PC-3 (cell line): Measurements from ENCODE around the gene GPS1.

Source experiments
- EZH2 ChIP-seq: fragments of 300-600 bp; sonication (generic); IDR thresholded peaks from one replicate; pipeline ENCODE4 v1.6.1; 2017; ENCODE audit warnings: antibody characterized with exemption, mild to moderate bottlenecking, low read length; ENCODE audit not compliant: unreplicated experiment
- EZH2phosphoT487 ChIP-seq: fragments of 300-600 bp; sonication (generic); IDR thresholded peaks from 2 replicates; pipeline ENCODE4 v1.6.1; 2018; ENCODE audit warnings: mild to moderate bottlenecking, antibody characterized with exemption, low read length, borderline replicate concordance
- TF ChIP-seq, protein P1 (sequence below): fragments of 300-600 bp; sonication (generic); conservative IDR thresholded peaks from 2 replicates; pipeline ENCODE4 v1.5.1; 2017; ENCODE audit warnings: antibody characterized with exemption, low read depth, mild to moderate bottlenecking, low read length

DNA sequence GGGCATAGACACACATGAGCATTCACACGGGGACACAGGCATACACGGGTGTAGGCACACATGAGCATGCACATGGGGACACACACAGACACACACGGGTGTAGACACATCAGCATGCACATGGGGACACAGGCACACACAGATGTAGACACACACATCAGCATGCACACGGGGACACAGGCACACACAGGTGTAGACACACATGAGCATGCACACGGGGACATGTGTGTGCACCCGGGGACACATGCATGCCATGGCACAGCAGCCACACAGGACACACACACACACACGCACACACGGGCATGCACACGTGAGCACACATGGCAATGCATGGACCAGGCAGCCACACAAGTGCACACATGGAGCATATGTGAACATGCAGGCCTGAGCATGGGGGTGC is 9.0 kb upstream of the GPS1 start:
- TF ChIP-seq, protein P1, sequence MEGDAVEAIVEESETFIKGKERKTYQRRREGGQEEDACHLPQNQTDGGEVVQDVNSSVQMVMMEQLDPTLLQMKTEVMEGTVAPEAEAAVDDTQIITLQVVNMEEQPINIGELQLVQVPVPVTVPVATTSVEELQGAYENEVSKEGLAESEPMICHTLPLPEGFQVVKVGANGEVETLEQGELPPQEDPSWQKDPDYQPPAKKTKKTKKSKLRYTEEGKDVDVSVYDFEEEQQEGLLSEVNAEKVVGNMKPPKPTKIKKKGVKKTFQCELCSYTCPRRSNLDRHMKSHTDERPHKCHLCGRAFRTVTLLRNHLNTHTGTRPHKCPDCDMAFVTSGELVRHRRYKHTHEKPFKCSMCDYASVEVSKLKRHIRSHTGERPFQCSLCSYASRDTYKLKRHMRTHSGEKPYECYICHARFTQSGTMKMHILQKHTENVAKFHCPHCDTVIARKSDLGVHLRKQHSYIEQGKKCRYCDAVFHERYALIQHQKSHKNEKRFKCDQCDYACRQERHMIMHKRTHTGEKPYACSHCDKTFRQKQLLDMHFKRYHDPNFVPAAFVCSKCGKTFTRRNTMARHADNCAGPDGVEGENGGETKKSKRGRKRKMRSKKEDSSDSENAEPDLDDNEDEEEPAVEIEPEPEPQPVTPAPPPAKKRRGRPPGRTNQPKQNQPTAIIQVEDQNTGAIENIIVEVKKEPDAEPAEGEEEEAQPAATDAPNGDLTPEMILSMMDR, result no peak
- TF ChIP-seq EZH2 (no peak), EZH2phosphoT487 (no peak)
